Skin of body (tissue), 2 donors: ENCODE data around the gene ITGA6. TPM values are rescaled to one million over a fixed set of nuclear protein-coding genes. Genes with fewer than 3 reads are reported as not detected.

ENCODE experiments used
- DNase-seq: peaks from one replicate; lab custom pipeline; 2025; lab: John Stamatoyannopoulos, UW
- total RNA-seq: library from RNA; depleted of rRNA; stranded (reverse); fragments of >200 nt; gene quantifications from one replicate; pipeline ENCODE4 v1.2.3, GENCODE V29; 2014

The ITGA6 gene
- total RNA-seq, 1 donor from 2014 or later: 135 TPM

- no peak for DNase-seq
Measured at GRCh38 chr2:172439911-172440310, 12.5 kb downstream of the ITGA6 start.

GRCh38 chr2:172440795-172441194 is 13.4 kb downstream of the ITGA6 start:
- no peak for DNase-seq

GRCh38 chr2:172442072-172442895 is 14.9 kb downstream of the ITGA6 start:
- no peak for DNase-seq

- no peak for DNase-seq
Measured at GRCh38 chr2:172445851-172446250, 18.5 kb downstream of the ITGA6 start.

GRCh38 chr2:172446474-172447063 is 19.2 kb downstream of the ITGA6 start:
- no peak for DNase-seq

DNA sequence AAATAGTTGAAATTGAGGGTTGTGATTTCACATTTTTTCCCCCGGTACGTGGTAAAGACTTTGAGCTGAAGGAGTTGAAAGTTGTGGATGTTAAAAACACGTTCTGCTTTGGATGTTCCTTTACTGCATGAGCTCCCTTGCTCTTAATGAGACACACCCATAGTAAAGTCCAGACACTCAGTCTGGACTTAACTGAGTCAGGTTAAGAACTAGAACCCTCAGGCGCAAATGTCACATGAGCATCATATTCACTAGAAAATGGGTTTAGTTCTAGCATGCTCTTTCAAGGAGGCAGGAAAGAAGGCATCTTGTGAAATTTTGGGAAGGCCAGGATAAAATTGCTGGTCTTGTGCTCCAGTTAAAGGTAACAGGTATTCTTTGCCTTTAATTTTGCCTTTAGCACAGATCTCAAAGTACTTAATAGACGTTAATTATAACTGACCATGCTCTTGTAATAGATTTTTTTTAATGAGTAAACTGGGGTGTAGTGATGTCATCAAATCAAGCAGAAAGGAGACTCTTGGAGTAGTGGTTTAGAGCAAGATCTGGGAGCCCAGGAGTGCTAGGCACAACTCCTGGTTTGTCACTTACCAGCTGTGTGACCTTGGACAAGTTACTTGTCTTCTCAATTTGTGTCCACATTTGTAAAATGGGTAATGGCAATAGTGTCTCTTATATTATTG is 20.6 kb downstream of the ITGA6 start:
- DNase-seq: no peak

- DNase-seq: no peak
Measured at GRCh38 chr2:172448544-172449267, 21.3 kb downstream of the ITGA6 start.

GRCh38 chr2:172449911-172450550 is 22.6 kb downstream of the ITGA6 start:
- no peak for DNase-seq

GRCh38 chr2:172451923-172452322 is 24.5 kb downstream of the ITGA6 start:
- no peak for DNase-seq

DNA sequence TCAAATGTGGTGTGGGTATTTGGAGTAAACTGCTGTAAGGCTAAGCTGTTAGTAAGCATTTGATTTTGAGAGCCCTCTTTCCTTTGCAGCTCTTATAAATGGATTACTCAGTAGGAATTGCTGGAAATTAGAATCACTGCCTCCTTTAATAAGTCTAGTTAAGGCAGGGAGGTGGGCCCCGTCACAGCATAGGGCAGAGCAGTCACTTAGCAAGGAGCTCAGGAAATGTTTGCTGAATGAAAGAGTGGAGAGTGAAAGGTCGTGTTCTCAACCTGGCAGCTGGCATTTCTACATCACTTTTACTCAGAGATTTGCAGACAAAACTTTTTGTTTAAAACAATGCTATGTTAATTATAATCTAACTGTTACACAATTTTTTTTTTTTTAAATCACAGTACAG is 25.5 kb downstream of the ITGA6 start:
- no peak for DNase-seq

DNA sequence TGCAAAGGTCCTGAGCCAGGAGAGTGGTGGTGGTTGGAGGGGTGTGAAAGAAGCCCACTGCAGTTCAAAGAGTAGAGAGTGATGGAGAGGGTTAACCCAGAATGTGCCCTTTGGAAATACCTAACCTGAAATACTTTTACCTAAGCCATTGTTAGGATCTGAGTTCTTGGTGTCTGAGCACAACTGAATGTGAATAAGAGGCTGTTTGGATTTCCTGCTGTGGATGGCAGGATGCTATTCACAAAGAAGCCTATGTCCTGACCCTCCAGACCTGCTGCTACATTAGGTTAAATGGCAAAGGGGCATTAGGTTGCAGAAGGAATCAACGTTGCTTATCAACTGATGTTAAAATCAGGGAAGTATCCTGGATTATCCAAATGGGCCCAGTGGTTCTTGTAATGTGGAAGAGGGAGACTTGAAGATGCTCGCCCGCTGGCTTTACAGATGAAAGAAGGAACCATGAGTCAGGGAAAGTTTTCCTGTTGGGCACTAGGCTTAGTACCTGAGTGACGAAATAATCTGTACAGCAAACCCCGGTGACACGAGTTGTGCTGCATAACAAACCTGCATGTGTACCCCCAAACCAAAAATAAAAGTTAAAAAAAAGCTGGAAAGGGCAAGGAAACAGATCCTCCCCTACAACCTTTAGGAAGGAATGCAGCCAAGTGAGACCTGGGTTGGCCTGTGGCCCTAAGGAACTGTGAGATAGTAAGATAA is 27.2 kb downstream of the ITGA6 start:
- no peak for DNase-seq

DNA sequence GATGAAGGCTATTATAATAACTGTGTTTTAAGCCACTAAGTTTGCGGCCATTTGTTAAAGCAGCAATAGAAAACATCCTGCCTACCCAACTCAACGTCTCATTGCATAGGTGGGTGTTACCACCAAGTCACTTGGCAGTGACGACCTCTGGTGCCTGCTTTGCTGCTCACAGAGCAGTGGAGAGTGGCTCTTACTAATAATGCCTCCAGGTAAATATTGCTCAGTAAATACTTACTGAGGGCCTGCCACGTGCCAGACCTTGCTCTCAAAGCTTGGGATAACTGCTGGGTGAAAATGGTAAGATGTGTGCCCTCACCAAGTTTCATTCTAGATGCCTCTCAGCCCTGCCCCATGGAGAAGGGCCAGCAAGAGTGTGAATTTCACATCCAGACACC is 27.7 kb downstream of the ITGA6 start:
- no peak for DNase-seq

DNA sequence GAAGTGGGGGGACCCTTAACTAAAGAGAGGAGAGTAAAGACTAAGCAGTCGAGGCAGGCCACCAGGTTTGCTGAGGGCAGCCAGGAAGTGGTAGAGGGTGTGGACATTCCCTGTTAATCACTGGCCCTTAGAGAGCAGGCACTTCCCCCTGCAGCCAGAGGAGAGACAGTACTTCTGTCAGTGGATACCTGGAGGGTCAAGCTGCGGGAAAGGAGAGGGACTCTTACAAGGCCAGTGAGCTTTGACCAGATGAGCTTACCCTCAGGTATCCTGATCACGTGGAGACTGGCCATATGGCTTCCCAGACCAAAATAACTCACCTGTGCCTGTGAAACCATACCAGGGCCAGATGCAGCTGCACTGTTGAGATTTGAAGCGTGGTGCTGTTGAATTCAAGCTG is 28.6 kb downstream of the ITGA6 start:
- DNase-seq: no peak

- DNase-seq: no peak
Measured at GRCh38 chr2:172457536-172457935, 30.1 kb downstream of the ITGA6 start.

DNA sequence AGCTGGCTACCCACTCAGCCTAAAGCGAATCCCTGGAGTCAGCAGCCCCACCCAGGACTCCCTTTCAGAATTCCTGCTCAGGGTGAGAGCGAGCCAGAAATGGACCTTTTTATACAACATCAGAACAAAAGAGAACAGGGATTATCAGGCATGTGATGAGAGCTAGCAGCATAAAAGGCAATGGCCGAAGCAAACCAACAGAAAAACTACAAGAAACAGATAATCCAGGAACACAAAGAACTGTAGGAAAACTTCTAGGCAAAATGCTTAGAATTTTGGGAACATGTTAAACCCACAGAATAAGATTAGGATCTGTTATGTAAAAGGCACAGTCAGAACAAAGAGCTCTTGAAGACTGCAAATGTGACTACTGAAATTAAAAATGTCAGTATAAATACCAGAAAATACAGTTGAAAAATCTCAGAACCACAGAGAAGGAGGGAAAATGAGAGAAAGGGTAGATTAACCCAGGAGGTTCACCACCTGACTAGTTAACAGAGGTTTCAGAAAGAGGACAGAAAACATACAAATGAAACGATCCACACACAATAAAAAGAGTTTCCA is 31.3 kb downstream of the ITGA6 start:
- no peak for DNase-seq

DNA sequence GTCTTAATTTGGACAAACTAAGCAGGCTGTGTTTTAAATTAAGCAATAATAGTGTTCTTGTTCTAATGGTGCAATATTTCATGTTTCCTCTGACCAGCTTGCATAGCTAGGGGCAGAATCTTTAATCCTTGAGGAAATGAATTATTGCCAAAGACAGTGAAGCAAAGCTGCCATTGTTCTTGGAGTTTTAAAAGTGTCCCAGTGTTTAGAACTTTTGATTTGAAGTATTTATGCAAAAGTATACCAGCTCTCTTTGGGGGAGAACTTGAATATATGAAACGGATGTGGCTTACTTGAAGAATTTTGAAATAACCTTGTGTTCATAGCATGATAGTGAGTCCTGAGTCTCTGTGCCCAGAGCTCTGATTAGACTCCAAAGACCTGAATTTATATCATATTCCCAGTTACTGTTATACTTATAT is 33.4 kb downstream of the ITGA6 start:
- DNase-seq: no peak

- no peak for DNase-seq
Measured at GRCh38 chr2:172461591-172462372, 34.4 kb downstream of the ITGA6 start.

GRCh38 chr2:172462373-172462848 is 35.0 kb downstream of the ITGA6 start:
- DNase-seq: no peak

DNA sequence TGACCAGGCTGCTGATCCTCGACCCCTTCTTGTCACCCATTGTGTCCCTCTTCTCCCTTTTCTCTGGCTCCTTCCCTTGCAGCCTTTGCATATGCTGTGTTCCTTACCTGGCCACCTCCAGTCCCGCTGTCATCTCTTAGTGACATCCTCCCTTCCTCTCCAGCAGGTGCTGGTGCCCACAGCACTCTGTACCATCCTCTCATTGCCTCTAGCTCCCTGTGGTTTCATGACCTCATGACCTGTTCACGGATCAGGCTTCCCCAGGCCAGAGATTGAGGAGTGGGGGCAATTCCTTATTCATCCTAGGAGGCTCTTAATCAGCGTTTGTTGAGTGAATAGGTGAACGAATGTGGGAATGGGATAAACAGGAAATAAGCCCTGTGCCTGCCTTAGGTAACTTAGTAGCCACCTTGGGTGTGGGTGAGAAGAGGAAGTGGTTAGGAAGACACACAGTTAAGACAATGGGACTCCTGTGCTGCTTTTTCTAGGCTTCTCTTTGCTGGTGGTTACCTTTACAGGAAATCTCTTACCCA is 35.5 kb downstream of the ITGA6 start:
- no peak for DNase-seq
